CD1c-positive myeloid dendritic cell (primary cell): ENCODE measurements around the gene ZNF563.
"Not testable (repeated sequence)": the region's sequence is repeated elsewhere in the genome, so short reads cannot be mapped to it uniquely, and the experiment has no call there.

ENCODE experiments used
- DNase-seq: peaks from one replicate; pipeline ENCODE4 v3.0.0-alpha.2; 2016; ENCODE audit errors: extremely low spot score

Gene ZNF563

GRCh38 chr19:12333162-12334159, at the start of gene ZNF563:
Gene ZNF563 (minus strand): TSS chr19:12333633. CDS start chr19:12333482, 151 bp downstream.
- peak; percentile 97 for DNase-seq

DNA sequence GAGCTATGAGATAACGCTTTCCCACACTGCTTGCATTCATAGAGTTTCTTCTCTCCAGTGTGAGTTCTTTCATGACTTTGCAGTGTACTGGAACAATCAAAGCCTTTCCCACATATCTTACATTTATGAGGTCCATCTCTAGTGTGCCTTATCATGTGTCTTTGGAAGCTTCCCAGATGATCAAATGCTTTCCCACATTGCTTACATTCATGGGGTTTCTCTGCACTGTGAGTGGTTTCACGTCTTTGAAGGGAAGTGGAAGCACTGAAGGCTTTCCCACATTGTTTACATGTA, 47.0 kb upstream of the ZNF563 start:
- DNase-seq: no peak

GRCh38 chr19:12379732-12380443, 46.5 kb upstream of the ZNF563 start:
- no peak for DNase-seq

DNA sequence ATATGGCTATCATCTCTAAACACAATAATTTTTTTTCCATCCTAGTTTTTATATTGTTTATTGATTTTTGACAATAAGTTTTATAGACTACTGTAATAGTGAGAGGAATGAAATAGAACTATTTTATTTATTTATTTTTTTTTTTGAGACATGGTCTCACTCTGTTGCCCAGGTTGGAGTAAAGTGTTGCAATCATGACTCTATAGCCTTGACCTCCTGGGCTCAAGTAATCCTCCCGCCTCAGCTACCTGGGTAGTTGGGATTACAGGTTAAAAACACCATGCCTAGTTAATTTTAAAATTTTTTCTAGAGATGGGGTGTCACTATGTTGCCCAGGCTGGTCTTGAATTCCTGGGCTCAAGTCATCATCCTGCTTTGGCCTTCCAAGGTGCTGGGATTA, 40.6 kb upstream of the ZNF563 start:
- DNase-seq: no peak

DNA sequence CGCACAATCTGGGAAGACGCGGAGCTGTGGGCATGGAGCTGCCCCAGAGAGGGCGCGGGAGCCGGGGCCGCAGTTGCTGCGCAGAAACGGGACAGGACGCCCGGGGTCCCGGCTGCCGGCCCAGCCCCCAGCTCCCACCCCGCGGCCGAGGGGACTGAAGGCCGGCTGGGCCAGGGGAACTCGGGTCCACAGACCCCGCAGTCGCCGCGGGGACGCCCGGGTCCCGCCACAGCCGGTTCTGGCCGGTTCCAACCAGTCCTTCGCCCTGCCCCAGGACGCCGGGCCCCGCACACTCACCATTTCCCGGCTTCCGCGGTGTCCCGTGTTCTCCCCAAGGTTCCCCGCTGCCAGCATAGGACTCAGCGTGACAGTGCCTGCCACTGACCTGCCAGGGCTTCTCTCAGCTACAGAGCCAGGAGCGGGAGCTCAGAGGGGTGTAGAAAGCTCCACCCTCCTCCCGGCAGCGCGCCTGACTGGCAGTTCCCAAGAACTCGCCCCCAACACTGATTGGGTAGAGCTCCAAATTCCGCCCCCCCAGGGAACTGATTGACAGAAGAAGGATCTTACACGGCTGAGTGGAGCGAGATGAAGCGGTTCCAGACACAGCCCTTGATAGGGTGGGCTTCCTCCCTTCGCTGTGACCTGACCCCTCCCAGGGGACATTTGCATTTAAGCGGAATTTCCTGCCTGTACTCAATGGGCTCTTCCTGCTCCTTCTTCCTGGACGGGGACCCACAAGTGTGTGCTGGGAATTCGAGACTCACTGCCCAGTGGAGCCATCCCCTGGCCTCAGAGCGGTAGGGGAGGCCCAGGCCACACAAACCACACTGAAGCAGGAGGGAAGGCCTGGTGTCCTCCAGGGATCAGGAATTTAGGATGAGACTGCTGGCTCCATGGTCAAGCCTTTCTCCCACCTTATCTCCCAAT, 32.1 kb upstream of the ZNF563 start, which contains the start of gene ZNF442:
Gene ZNF442, minus strand, starts transcription at position 448 of the 927 bp plus-strand sequence. CDS start 2,052 bp downstream, outside the sequence.
- DNase-seq: peak; percentile 92

- no peak for DNase-seq
These were observed 31.2 kb upstream of the ZNF563 start for GRCh38 chr19:12364391-12365235.

DNA sequence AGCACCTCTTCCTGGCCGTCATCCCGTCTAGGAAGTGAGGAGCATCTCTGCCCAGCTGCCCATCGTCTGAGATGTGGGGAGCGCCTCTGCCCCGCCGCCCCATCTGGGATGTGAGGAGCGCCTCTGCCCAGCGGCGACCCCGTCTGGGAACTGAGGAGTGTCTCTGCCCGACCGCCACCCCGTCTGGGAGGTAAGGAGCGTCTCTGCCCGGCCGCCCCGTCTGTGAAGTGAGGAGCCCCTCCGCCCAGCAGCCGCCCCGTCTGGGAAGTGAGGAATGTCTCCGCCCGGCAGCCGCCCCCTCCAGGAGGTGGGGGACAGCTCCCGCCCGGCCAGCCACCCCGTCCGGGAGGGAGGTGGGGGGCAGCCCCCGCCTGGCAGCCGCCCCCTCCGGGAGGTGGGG, 28.8 kb upstream of the ZNF563 start:
- not testable (repeated sequence) for DNase-seq

GRCh38 chr19:12353375-12353774, 19.9 kb upstream of the ZNF563 start:
- no peak for DNase-seq

DNA sequence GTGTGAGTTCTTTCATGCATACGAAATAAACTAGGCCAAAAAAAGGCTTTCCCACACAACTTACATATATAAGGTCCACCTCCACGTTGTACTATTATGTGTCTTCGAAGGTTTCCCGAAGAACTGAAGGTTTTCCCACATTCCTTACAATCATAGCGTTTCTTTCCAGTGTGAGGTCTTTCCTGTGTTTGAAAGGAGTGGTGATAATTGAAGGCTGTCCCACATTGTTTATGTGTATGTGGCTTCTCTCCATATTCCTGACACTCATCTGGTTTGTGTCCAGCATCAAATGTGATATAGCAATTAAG, 17.4 kb upstream of the ZNF563 start:
- DNase-seq: no peak

- no peak for DNase-seq
These were observed 16.9 kb upstream of the ZNF563 start for GRCh38 chr19:12350185-12350889.

GRCh38 chr19:12346896-12347295, 13.5 kb upstream of the ZNF563 start:
- DNase-seq: peak; percentile 15

- no peak for DNase-seq
These were observed 11.8 kb upstream of the ZNF563 start for GRCh38 chr19:12345197-12345596.

GRCh38 chr19:12331211-12331941, 2.1 kb downstream of the ZNF563 start:
- DNase-seq: peak; percentile 48

- DNase-seq: no peak
These were observed 3.1 kb downstream of the ZNF563 start for GRCh38 chr19:12330340-12330739.

DNA sequence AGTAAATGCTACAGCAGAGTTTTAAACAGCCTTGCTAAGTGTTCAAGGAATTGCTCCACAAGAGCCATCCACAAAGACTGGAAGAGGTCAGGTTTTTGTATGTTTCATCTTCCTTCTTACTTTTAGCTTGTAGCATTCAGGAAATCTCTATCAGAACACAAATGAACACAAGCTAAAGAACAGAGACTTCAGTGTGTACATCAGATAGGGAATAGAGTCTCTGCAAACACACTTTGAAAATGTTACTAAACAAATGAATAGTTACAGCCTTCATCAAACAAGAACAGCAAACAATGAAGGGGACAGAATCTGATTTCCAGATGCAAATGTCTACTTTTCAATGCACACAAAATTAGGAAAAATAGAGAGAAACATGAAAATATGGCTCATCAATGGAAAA, 7.7 kb downstream of the ZNF563 start:
- DNase-seq: no peak

GRCh38 chr19:12318782-12319413, 14.5 kb downstream of the ZNF563 start:
- no peak for DNase-seq

GRCh38 chr19:12314553-12314952, 18.9 kb downstream of the ZNF563 start:
- DNase-seq: no peak

- not testable (repeated sequence) for DNase-seq
These were observed 24.5 kb downstream of the ZNF563 start for GRCh38 chr19:12308891-12309290.

DNA sequence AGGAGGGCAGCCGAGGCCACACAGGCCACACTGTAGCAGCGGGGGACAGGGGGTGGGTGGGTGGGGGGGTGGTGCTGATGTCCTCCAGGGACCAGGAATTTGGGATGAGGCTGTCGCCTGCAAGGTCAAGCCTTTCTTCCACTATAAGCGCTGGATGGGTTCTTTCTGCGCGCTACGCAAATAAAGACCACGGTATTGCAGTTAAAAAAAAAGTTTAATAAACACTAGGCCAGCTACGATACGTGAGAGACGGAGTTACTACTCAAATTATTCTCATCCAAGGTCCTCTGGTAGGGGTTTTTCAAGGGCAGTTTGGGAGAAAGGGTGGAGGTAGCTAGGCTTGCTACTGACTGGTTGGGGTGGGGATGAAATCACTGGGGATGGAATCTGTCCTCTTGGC, 38.2 kb downstream of the ZNF563 start:
- DNase-seq: no peak
